ENCODE data around the gene HDAC3. TPM values are rescaled to one million over a fixed set of nuclear protein-coding genes. Genes with fewer than 3 reads are reported as not detected.
"Not testable (repeated sequence)": the region's sequence is repeated elsewhere in the genome, so short reads cannot be mapped to it uniquely, and the experiment has no call there.

Gene HDAC3
- total RNA-seq, 2 donors from 2014 or later = 73.3 to 78.9 TPM

GRCh38 chr5:141615991-141616720 lies 20.5 kb downstream of the HDAC3 start:
- no peak for DNase-seq
- no peak for TF ChIP-seq CTCF (conservative IDR thresholded peaks at IDR 0.05)
- no peaks in the 10 kb centered on the region for H3K27me3 ChIP-seq (ENCODE audit: control insufficient read depth, insufficient read depth, low read length, poor library complexity, severe bottlenecking)
- Mint-ChIP-seq H3K27ac (peak overlapping the region; percentile 79), H3K4me3 (peak overlapping the region; percentile 94), H3K9me3 (no peaks in the 10 kb centered on the region), H3K36me3 (ENCODE audit: low read depth) (peaks cover 9% of the 10 kb centered on the region), H3K4me1 (peaks cover 43% of the 10 kb centered on the region), H3K27me3 (ENCODE audit: insufficient read depth) (no peaks in the 10 kb centered on the region)
- peak overlapping the region; percentile 83 for H3K4me3 ChIP-seq (ENCODE audit: low read length)
- peaks cover 9% of the 10 kb centered on the region for H3K4me1 ChIP-seq (ENCODE audit: control insufficient read depth, insufficient read depth, low read length)
- no peak overlapping the region for H3K9ac ChIP-seq (ENCODE audit: extremely low read depth, low read length, poor library complexity, severe bottlenecking)
- H3K27ac ChIP-seq (ENCODE audit: low read depth, low read length) = no peak overlapping the region
- no peaks in the 10 kb centered on the region for H3K9me3 ChIP-seq (ENCODE audit: control insufficient read depth, low read length)
- H3K36me3 ChIP-seq (ENCODE audit: control insufficient read depth, insufficient read depth, low read length) = peaks cover 23% of the 10 kb centered on the region
- 86 to 89% methylated on average over 4 to 9 of the region's 9 CpGs for WGBS, 2 experiments (ENCODE audit: insufficient coverage in 1 of 2, insufficient read length in 1 of 2)

- no peak overlapping the region for H3K9ac ChIP-seq (ENCODE audit: extremely low read depth, low read length, poor library complexity, severe bottlenecking)
- Mint-ChIP-seq H3K27me3 (ENCODE audit: insufficient read depth) (no peaks in the 10 kb centered on the region), H3K36me3 (ENCODE audit: low read depth) (peaks cover 18% of the 10 kb centered on the region), H3K27ac (no peak overlapping the region), H3K4me1 (peaks cover 48% of the 10 kb centered on the region), H3K9me3 (no peaks in the 10 kb centered on the region), H3K4me3 (no peak overlapping the region)
- DNase-seq = no peak
- peak; percentile 16 for TF ChIP-seq CTCF (conservative IDR thresholded peaks at IDR 0.05)
- H3K4me3 ChIP-seq (ENCODE audit: low read length) = peak overlapping the region; percentile 30
- no peaks in the 10 kb centered on the region for H3K9me3 ChIP-seq (ENCODE audit: control insufficient read depth, low read length)
- H3K27ac ChIP-seq (ENCODE audit: low read depth, low read length) = no peak overlapping the region
- H3K36me3 ChIP-seq (ENCODE audit: control insufficient read depth, insufficient read depth, low read length) = peaks cover 16% of the 10 kb centered on the region
- H3K27me3 ChIP-seq (ENCODE audit: control insufficient read depth, insufficient read depth, low read length, poor library complexity, severe bottlenecking) = no peaks in the 10 kb centered on the region
- H3K4me1 ChIP-seq (ENCODE audit: control insufficient read depth, insufficient read depth, low read length) = peaks cover 9% of the 10 kb centered on the region
Measured at GRCh38 chr5:141613344-141613743, 23.3 kb downstream of the HDAC3 start.

- TF ChIP-seq CTCF (conservative IDR thresholded peaks at IDR 0.05) = no peak
- peaks cover 33% of the 10 kb centered on the region for H3K4me1 Mint-ChIP-seq
- H3K9me3 Mint-ChIP-seq = no peaks in the 10 kb centered on the region
- no peaks in the 10 kb centered on the region for H3K27me3 ChIP-seq (ENCODE audit: control insufficient read depth, insufficient read depth, low read length, poor library complexity, severe bottlenecking)
- DNase-seq = no peak
- 91 to 97% methylated on average over 3 of the region's 3 CpGs for WGBS, 2 experiments (ENCODE audit: insufficient coverage in 1 of 2, insufficient read length in 1 of 2)
- H3K4me1 ChIP-seq (ENCODE audit: control insufficient read depth, insufficient read depth, low read length) = peaks cover 9% of the 10 kb centered on the region
- H3K36me3 Mint-ChIP-seq (ENCODE audit: low read depth) = peaks cover 18% of the 10 kb centered on the region
- peaks cover 24% of the 10 kb centered on the region for H3K36me3 ChIP-seq (ENCODE audit: control insufficient read depth, insufficient read depth, low read length)
- H3K9ac ChIP-seq (ENCODE audit: extremely low read depth, low read length, poor library complexity, severe bottlenecking) = no peak overlapping the region
- peak overlapping the region; percentile 30 for H3K27ac Mint-ChIP-seq
- H3K27ac ChIP-seq (ENCODE audit: low read depth, low read length) = no peak overlapping the region
- no peaks in the 10 kb centered on the region for H3K9me3 ChIP-seq (ENCODE audit: control insufficient read depth, low read length)
- H3K4me3 ChIP-seq (ENCODE audit: low read length) = no peak overlapping the region
- no peaks in the 10 kb centered on the region for H3K27me3 Mint-ChIP-seq (ENCODE audit: insufficient read depth)
- H3K4me3 Mint-ChIP-seq = no peak overlapping the region
Measured at GRCh38 chr5:141611289-141611688, 25.4 kb downstream of the HDAC3 start.

- H3K27ac ChIP-seq (ENCODE audit: low read depth, low read length); H3K4me3 ChIP-seq (ENCODE audit: low read length); H3K9me3 ChIP-seq (ENCODE audit: control insufficient read depth, low read length); H3K27ac Mint-ChIP-seq; H3K27me3 Mint-ChIP-seq (ENCODE audit: insufficient read depth); H3K27me3 ChIP-seq (ENCODE audit: control insufficient read depth, insufficient read depth, low read length, poor library complexity, severe bottlenecking); DNase-seq; H3K4me3 Mint-ChIP-seq; H3K9ac ChIP-seq (ENCODE audit: extremely low read depth, low read length, poor library complexity, severe bottlenecking); H3K4me1 ChIP-seq (ENCODE audit: control insufficient read depth, insufficient read depth, low read length); H3K9me3 Mint-ChIP-seq: not testable (repeated sequence)
- Mint-ChIP-seq H3K4me1 (peaks cover 36% of the 10 kb centered on the region), H3K36me3 (ENCODE audit: low read depth) (peaks cover 13% of the 10 kb centered on the region)
- peaks cover 19% of the 10 kb centered on the region for H3K36me3 ChIP-seq (ENCODE audit: control insufficient read depth, insufficient read depth, low read length)
- 90 to 94% methylated on average over 3 to 7 of the region's 7 CpGs for WGBS, 2 experiments (ENCODE audit: insufficient coverage in 1 of 2, insufficient read length in 1 of 2)
Measured at GRCh38 chr5:141609921-141610320, 26.7 kb downstream of the HDAC3 start.

Measured in endodermal cell (in vitro differentiated cells).